Transverse colon (tissue), 4 donors: ENCODE results near the gene OSBPL7. TPM values are rescaled to one million over a fixed set of nuclear protein-coding genes. Genes with fewer than 3 reads are reported as not detected.

Experiments
- DNase-seq: peaks from one replicate; pipeline ENCODE4 v3.0.0-alpha.2; 2019
- H3K27ac ChIP-seq, 4 donors: fragments of 200-600 bp; sonication (generic); 2 replicates each; pipeline ENCODE4 v1.5.1; 2016 to 2018; ENCODE audit warnings: inconsistent platforms in 4 of 4
- H3K27me3 ChIP-seq: fragments of 200-600 bp; sonication (generic); 2 replicates; pipeline ENCODE4 v1.5.1; 2017; ENCODE audit warnings: inconsistent platforms
- H3K36me3 ChIP-seq, 4 donors: fragments of 200-600 bp; sonication (generic); 2 replicates each; pipeline ENCODE4 v1.5.1; 2017 to 2019; ENCODE audit warnings: inconsistent platforms in 4 of 4
- H3K4me1 ChIP-seq, 4 donors: fragments of 200-600 bp; sonication (generic); 2 replicates each; pipeline ENCODE4 v1.5.1; 2017 to 2020; ENCODE audit warnings: inconsistent platforms in 4 of 4
- H3K4me3 ChIP-seq, 4 donors: fragments of 200-600 bp; sonication (generic); 1 replicate in 1 of 4; 2 replicates in 3 of 4; pipeline versions ENCODE4 v1.5.1 to v1.6.1; 2017 to 2019; ENCODE audit warnings: inconsistent platforms in 4 of 4
- H3K9me3 ChIP-seq, 2 donors: fragments of 200-600 bp; sonication (generic); 2 replicates each; pipeline ENCODE4 v1.5.1; 2017 to 2019; ENCODE audit warnings: inconsistent platforms in 2 of 2
- CTCF ChIP-seq, 5 experiments: fragments of 200-600 bp in 3 of 5; fragments of 450-650 bp in 2 of 5; sonication (generic) in 3 of 5; IDR thresholded peaks; 1 replicate in 2 of 5; 2 replicates in 3 of 5; pipeline ENCODE4 v1.5.1; 2016 to 2017; ENCODE audit warnings: antibody characterized with exemption in 5 of 5, inconsistent platforms in 3 of 5, mild to moderate bottlenecking in 2 of 5, moderate library complexity in 1 of 5
- EP300 ChIP-seq: sonication (generic); formaldehyde crosslinking; IDR thresholded peaks from one replicate; pipeline ENCODE4 v1.6.1; 2017; ENCODE audit warnings: antibody characterized with exemption, low read depth
- POLR2A ChIP-seq: fragments of 450-650 bp; IDR thresholded peaks from one replicate; pipeline ENCODE4 v1.6.1; 2016; ENCODE audit warnings: antibody characterized with exemption, mild to moderate bottlenecking, moderate library complexity
- POLR2AphosphoS5 ChIP-seq, 3 donors: sonication (generic); formaldehyde crosslinking; IDR thresholded peaks; one replicate each; pipeline ENCODE4 v1.6.1; 2016; ENCODE audit warnings: antibody characterized with exemption in 3 of 3
- WGBS, 2 donors: methylation state at CpG; one replicate each; pipeline ENCODE4 v1.1.5; 2018; ENCODE audit warnings: low coverage in 1 of 2; 5-methylcytosine and 5-hydroxymethylcytosine counted together
- in situ Hi-C, 4 donors: fragments of 200-750 bp; cut with MboI; loops; one replicate each; pipeline versions ENCODE4 v1.15.0 to v1.15.1; 2017; ENCODE audit warnings: low sequenced_read_pairs in 3 of 4, low pct_ligation_motif_present in 1 of 4, low pct_unique_long_range_greater_than_20kb in 1 of 4
- intact Hi-C: fragments of 100-400 bp; cut with DNase I; formaldehyde crosslinking; loops from one replicate; pipeline ENCODE4 v1.15.1; 2023; ENCODE audit warnings: low total_unique reads
- total RNA-seq, 4 donors: library from RNA; depleted of rRNA; stranded (reverse); fragments of >200 nt; gene quantifications; one replicate each; pipeline ENCODE4 v1.1.0, GENCODE V29; 2016

OSBPL7 gene
- total RNA-seq, 4 donors from 2014 or later: 53.5 to 148 (median 75.0) TPM

- TF ChIP-seq POLR2AphosphoS5 (IDR thresholded peaks at IDR 0.05) (no peak), CTCF (IDR thresholded peaks at IDR 0.05) (no peak), POLR2A (peak; percentile 21), EP300 (no peak)
- H3K4me3 ChIP-seq: peak overlapping the region in 1 of 4 donors; percentile 92
- peak overlapping the region in 3 of 4 donors; percentile 87 to 90 (median 90) for H3K27ac ChIP-seq
- WGBS, 2 donors: 80 to 84% methylated on average over 2 to 3 of the region's 3 CpGs
- intact Hi-C loops (no loop called here), in situ Hi-C loops (loop anchor here in 1 of 4 donors (25.0 kb wide), 1 partner anchor 132 kb away; the partner anchor contains the start of genes CDK5RAP3 and PRR15L)
- DNase-seq: no peak
- no peaks in the 10 kb centered on the region for H3K9me3 ChIP-seq
- H3K36me3 ChIP-seq: peaks cover 0 to 31% (median 12%) of the 10 kb centered on the region in 4 donors
- peaks cover 17 to 24% (median 19%) of the 10 kb centered on the region in 4 donors for H3K4me1 ChIP-seq
- H3K27me3 ChIP-seq: no peaks in the 10 kb centered on the region
Observed at GRCh38 chr17:47829870-47830269, 8.3 kb upstream of the OSBPL7 start.

GRCh38 chr17:47823519-47823918 lies 1.9 kb upstream of the OSBPL7 start:
- Histone ChIP-seq H3K36me3 (peaks cover 0 to 43% (median 19%) of the 10 kb centered on the region in 4 donors), H3K9me3 (no peaks in the 10 kb centered on the region), H3K4me1 (peaks cover 6 to 31% (median 26%) of the 10 kb centered on the region in 4 donors), H3K27ac (no peak overlapping the region), H3K4me3 (no peak overlapping the region), H3K27me3 (no peaks in the 10 kb centered on the region)
- intact Hi-C loops: no loop called here
- TF ChIP-seq CTCF (IDR thresholded peaks at IDR 0.05) (no peak), POLR2AphosphoS5 (IDR thresholded peaks at IDR 0.05) (no peak), EP300 (no peak), POLR2A (no peak)
- 94% methylated on average over 4 of the region's 4 CpGs; no CpG with 5 or more reads in 1 of the 2 donors for WGBS, 2 donors
- DNase-seq: no peak
- in situ Hi-C loops: no loop called here

GRCh38 chr17:47822785-47823184 lies 1.2 kb upstream of the OSBPL7 start:
- intact Hi-C loops (no loop called here), in situ Hi-C loops (no loop called here)
- Histone ChIP-seq H3K4me1 (peaks cover 6 to 31% (median 26%) of the 10 kb centered on the region in 4 donors), H3K9me3 (no peaks in the 10 kb centered on the region), H3K27ac (no peak overlapping the region), H3K27me3 (no peaks in the 10 kb centered on the region), H3K36me3 (peaks cover 0 to 46% (median 22%) of the 10 kb centered on the region in 4 donors), H3K4me3 (no peak overlapping the region)
- WGBS, 2 donors: 95% methylated on average over 4 of the region's 4 CpGs; no CpG with 5 or more reads in 1 of the 2 donors
- no peak for TF ChIP-seq CTCF (IDR thresholded peaks at IDR 0.05)
- TF ChIP-seq POLR2AphosphoS5 (IDR thresholded peaks at IDR 0.05): no peak
- no peak for TF ChIP-seq POLR2A
- no peak for TF ChIP-seq EP300
- DNase-seq: no peak

GRCh38 chr17:47821031-47821423 lies 567 bp downstream of the OSBPL7 start:
- in situ Hi-C loops: no loop called here
- Histone ChIP-seq H3K27me3 (no peaks in the 10 kb centered on the region), H3K27ac (peak overlapping the region; percentile 73 to 89 (median 86)), H3K9me3 (no peaks in the 10 kb centered on the region), H3K36me3 (peaks cover 0 to 47% (median 22%) of the 10 kb centered on the region in 4 donors), H3K4me1 (peaks cover 6 to 31% (median 26%) of the 10 kb centered on the region in 4 donors), H3K4me3 (peak overlapping the region; percentile 43 to 73 (median 56))
- 4% methylated on average over 4 of the region's 4 CpGs; no CpG with 5 or more reads in 1 of the 2 donors for WGBS, 2 donors
- DNase-seq: no peak
- TF ChIP-seq CTCF (IDR thresholded peaks at IDR 0.05) (no peak), EP300 (no peak), POLR2A (no peak), POLR2AphosphoS5 (IDR thresholded peaks at IDR 0.05) (no peak)
- intact Hi-C loops: no loop called here
